ENCODE data around the gene GGA1.

The GGA1 gene

GRCh38 chr22:37674951-37675929 is 66.6 kb downstream of the GGA1 start, which contains the start of gene LGALS1:
LGALS1 (plus strand) TSS chr22:37675636; CDS start chr22:37675703, 67 bp downstream.
- DNase-seq (ENCODE audit: low spot score): peak; percentile 91

GRCh38 chr22:37675930-37676735 is 67.5 kb downstream of the GGA1 start:
- DNase-seq (ENCODE audit: low spot score): peak; percentile 30

GRCh38 chr22:37676736-37677492 is 68.3 kb downstream of the GGA1 start:
- peak; percentile 70 for DNase-seq (ENCODE audit: low spot score)

- DNase-seq (ENCODE audit: low spot score): no peak
Measured at GRCh38 chr22:37677493-37677974, 68.9 kb downstream of the GGA1 start.

GRCh38 chr22:37678372-37678771 is 69.7 kb downstream of the GGA1 start:
- DNase-seq (ENCODE audit: low spot score): no peak

GRCh38 chr22:37679670-37680069 is 71.0 kb downstream of the GGA1 start:
- DNase-seq (ENCODE audit: low spot score): no peak

GRCh38 chr22:37680191-37680851 is 71.7 kb downstream of the GGA1 start:
- no peak for DNase-seq (ENCODE audit: low spot score)

GRCh38 chr22:37681001-37681424 is 72.4 kb downstream of the GGA1 start:
- DNase-seq (ENCODE audit: low spot score): no peak

GRCh38 chr22:37681556-37682049 is 73.0 kb downstream of the GGA1 start:
- DNase-seq (ENCODE audit: low spot score): peak; percentile 77
